ENCODE results near the gene TRIM22. TPM values are rescaled to one million over a fixed set of nuclear protein-coding genes. Genes with fewer than 3 reads are reported as not detected.

The TRIM22 gene
- total and polyA plus RNA-seq, 9 of the 15 experiments (the other 6 are each of a cell fraction or from before 2014, with no cell fraction given), result 0.06 to 1.1 (median 0.18) TPM; not detected in 2

- no peaks in the 10 kb centered on the region for H3K9me3 ChIP-seq (replicated peaks; ENCODE audit: control insufficient read depth, insufficient read depth, low read depth, low read length)
- H3K4me3 ChIP-seq, result no peak overlapping the region
- no peak for DNase-seq (ENCODE audit: extremely low read depth in 1 of 4, low spot score in 3 of 4)
- H3K27ac ChIP-seq (ENCODE audit: extremely low read depth, low read depth, low read length), result no peak overlapping the region
- intact Hi-C loops (cut with micrococcal nuclease) (no loop called here), in situ Hi-C loops (cut with MboI) (no loop called here)
- ChIA-PET POLR2A (interaction anchor here (3.4 kb wide), 1 partner anchor 14 kb away, joined by 12 read pairs; the partner anchor contains the start of gene TRIM5), CTCF (ENCODE audit: low intra/inter-chr PET ratio) (no interaction called here)
- no peak overlapping the region for H2AFZ ChIP-seq (ENCODE audit: low read depth, low read length)
- no peaks in the 10 kb centered on the region for H3K4me1 ChIP-seq (replicated peaks in 1 of 2; ENCODE audit: control insufficient read depth in 2 of 2, insufficient read depth in 2 of 2, low read length in 2 of 2)
- H4K20me1 ChIP-seq (replicated peaks; ENCODE audit: control insufficient read depth, insufficient read depth, low read length), result no peaks in the 10 kb centered on the region
- no peaks in the 10 kb centered on the region for H3K79me2 ChIP-seq (ENCODE audit: control insufficient read depth, insufficient read depth, low read length)
- FAIRE-seq, result no peak
- H3K36me3 ChIP-seq (ENCODE audit: control insufficient read depth, insufficient read depth, low read length), result no peaks in the 10 kb centered on the region
- H3K27me3 ChIP-seq (ENCODE audit: control insufficient read depth in 2 of 2, insufficient read depth in 2 of 2, low read length in 2 of 2), result peaks cover 0 to 4% of the 10 kb centered on the region in 2 experiments; a peak in 2 of 5 replicates
- BruUV-seq (replicated peaks), result no TSS peak
- no peak for ATAC-seq
- H3K9ac ChIP-seq (ENCODE audit: insufficient read depth in 1 of 2, low read depth in 2 of 2, low read length in 2 of 2), result no peak overlapping the region
- H3K4me2 ChIP-seq (ENCODE audit: insufficient read depth, low read length), result no peak overlapping the region
- no peaks in the 10 kb centered on the region for H3K9me1 ChIP-seq (ENCODE audit: control insufficient read depth, insufficient read depth, low read length)
- no peak for TF ChIP-seq KLF13 (tag; IDR thresholded peaks at IDR 0.05; ENCODE audit: borderline replicate concordance, low read depth)
- no peak for TF ChIP-seq ZNF655 (CRISPR knock-in tag; IDR thresholded peaks at IDR 0.05)
- TF ChIP-seq ZNF143 (CRISPR knock-in tag; IDR thresholded peaks at IDR 0.05), result no peak
- TF ChIP-seq SAFB (IDR thresholded peaks at IDR 0.05; ENCODE audit: borderline replicate concordance, low read depth, low read length), result no peak
- TF ChIP-seq ZHX1 (conservative IDR thresholded peaks at IDR 0.05; ENCODE audit: low read length), result no peak
- TF ChIP-seq GTF3C2 (IDR thresholded peaks at IDR 0.05; ENCODE audit: borderline replicate concordance, extremely low read depth, insufficient read length), result no peak
- TF ChIP-seq ZNF766 (CRISPR knock-in tag; conservative IDR thresholded peaks at IDR 0.05), result no peak
- TF ChIP-seq ZNF121 (CRISPR knock-in tag; conservative IDR thresholded peaks at IDR 0.05), result no peak
- 31% methylated on average over 7 of the region's 7 CpGs for WGBS (ENCODE audit: insufficient coverage, low coverage, missing lambda C conversion rate)
These were observed 8.7 kb downstream of the TRIM22 start for GRCh38 chr11:5698281-5698680.

Measured in K562 (cell line).